ENCODE data around the gene RAB29.

- no peak for TF ChIP-seq CTCF (IDR thresholded peaks at IDR 0.05)
- TF ChIP-seq POLR2A (IDR thresholded peaks at IDR 0.05) = no peak
Measured at GRCh38 chr1:205770618-205771017, 4.7 kb downstream of the RAB29 start.

Data from heart left ventricle (tissue), 13 donors.